Testis (tissue), 2 donors: ENCODE data around the gene BBOX1.

Experiments
- CTCF ChIP-seq, 3 experiments: fragments of 450-650 bp in 2 of 3; fragments of 200-600 bp in 1 of 3; sonication (generic) in 1 of 3; IDR thresholded peaks; one replicate each; pipeline ENCODE4 v1.5.1; 2016 to 2019; ENCODE audit warnings: antibody characterized with exemption in 3 of 3, mild to moderate bottlenecking in 2 of 3, moderate library complexity in 1 of 3
- POLR2A ChIP-seq: fragments of 450-650 bp; IDR thresholded peaks from one replicate; pipeline ENCODE4 v1.6.1; 2017; ENCODE audit warnings: antibody characterized with exemption, mild to moderate bottlenecking, moderate library complexity

DNA sequence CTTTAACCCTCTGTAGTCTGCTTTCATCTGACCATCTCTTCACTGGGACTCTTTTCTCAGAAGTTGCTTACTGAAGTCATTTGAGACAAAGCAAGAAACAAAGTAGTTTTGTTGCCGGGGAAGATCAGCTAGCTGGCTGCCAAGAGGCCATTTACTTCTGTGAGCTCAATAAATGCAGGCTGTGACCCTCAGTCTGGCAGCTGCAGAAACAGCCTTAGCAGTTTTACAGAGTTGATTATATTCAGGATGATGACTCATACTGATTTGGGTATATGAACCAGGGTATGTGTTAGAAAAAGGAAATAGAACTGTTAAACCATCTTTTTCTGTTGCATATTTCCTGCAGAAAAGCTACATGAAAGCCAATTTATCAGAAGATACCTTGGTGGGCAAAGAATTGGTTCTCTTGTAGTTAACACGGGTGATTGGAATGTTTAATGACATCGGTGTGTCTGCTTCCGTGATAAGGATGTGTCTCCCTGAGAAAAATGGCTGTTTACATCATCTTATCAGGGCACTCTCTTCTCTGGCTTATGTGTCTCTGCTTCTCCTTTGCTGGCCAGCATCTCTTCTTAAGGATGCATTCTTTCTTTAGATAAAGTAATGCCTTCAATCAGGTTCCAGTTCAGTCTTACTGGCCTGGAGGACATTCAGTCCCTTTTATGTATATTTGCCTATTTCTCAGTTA lies 28.2 kb upstream of the BBOX1 start:
- TF ChIP-seq POLR2A (no peak), CTCF (IDR thresholded peaks at IDR 0.05) (no peak)
